HCT116 (cell line): ENCODE results near the gene AURKA. TPM values are rescaled to one million over a fixed set of nuclear protein-coding genes. Genes with fewer than 3 reads are reported as not detected.

Experiments used
- ATAC-seq: fragments of 200-7000 bp; cut with Tn5 transposase; 2 replicates; pipeline ENCODE4 v1.9.1; 2020; ENCODE audit warnings: mild to moderate bottlenecking, moderate library complexity
- BruUV-seq: library from RNA; stranded (reverse); fragments of 400-500 nt; replicated peaks from 2 replicates; lab custom pipeline; 2021; lab: Mats Ljungman, UMichigan
- CTCF ChIA-PET: fragments of 300-600 bp; sonication (Branson Sonifier 250); formaldehyde crosslinking; loops from one replicate; lab custom pipeline; 2021; ENCODE audit warnings: antibody characterized with exemption; lab: Charles Lee
- POLR2A ChIA-PET: fragments of 300-600, 350-600 bp; sonication (Branson Sonifier 250); formaldehyde crosslinking; loops from one replicate; lab custom pipeline; 2021; ENCODE audit warnings: antibody characterized with exemption; lab: Charles Lee
- RAD21 ChIA-PET, 2 experiments: fragments of 300-600 bp; sonication (Branson Sonifier 250); formaldehyde crosslinking; loops; one replicate each; lab custom pipeline; 2023; ENCODE audit warnings: low total read pairs in 2 of 2; ENCODE audit not compliant: uncharacterized antibody in 2 of 2, unreplicated experiment in 2 of 2, low non-redundant PET in 1 of 2; lab: Charles Lee
- DNase-seq: peaks from one replicate; pipeline ENCODE4 v3.0.0-alpha.2; 2010; ENCODE audit warnings: low read depth, low spot score
- H2AFZ ChIP-seq: fragments of 200-600 bp; shearing (Covaris generic), sonication (generic); 2 replicates; pipeline ENCODE4 v1.6.1; 2017; ENCODE audit warnings: low read depth, mixed run types, mixed read lengths, antibody characterized with exemption, low read length; ENCODE audit not compliant: poor library complexity, severe bottlenecking
- H3K27ac ChIP-seq: 2 replicates; pipeline ENCODE4 v1.5.1; 2012; ENCODE audit warnings: low read depth, low read length
- H3K27me3 ChIP-seq: fragments of 200-600 bp; sonication (generic); 2 replicates; pipeline ENCODE4 v1.6.1; 2016; ENCODE audit warnings: mixed run types, low read length, mixed read lengths; ENCODE audit not compliant: insufficient read depth
- H3K36me3 ChIP-seq, 2 experiments: fragments of 200-500 bp in 1 of 2; fragments of 200-600 bp in 1 of 2; sonication (Bioruptor generic) in 1 of 2; sonication (generic) in 1 of 2; 2 replicates each; pipeline versions ENCODE4 v1.5.1 to v1.6.1; 2014 to 2016; ENCODE audit warnings: low read length in 2 of 2, inconsistent platforms in 1 of 2, mixed read lengths in 1 of 2, mixed run types in 1 of 2; ENCODE audit not compliant: insufficient read depth in 2 of 2, control insufficient read depth in 1 of 2
- H3K4me1 ChIP-seq, 2 experiments: fragments of 200-600 bp in 1 of 2; sonication (generic) in 1 of 2; 2 replicates each; pipeline versions ENCODE4 v1.5.1 to v1.6.1; 2012 to 2017; ENCODE audit warnings: low read length in 2 of 2, inconsistent platforms in 1 of 2, mild to moderate bottlenecking in 1 of 2, mixed read lengths in 1 of 2, mixed run types in 1 of 2, moderate library complexity in 1 of 2; ENCODE audit not compliant: insufficient read depth in 2 of 2, control insufficient read depth in 1 of 2
- H3K4me2 ChIP-seq: fragments of 200-600 bp; sonication (generic); 2 replicates; pipeline ENCODE4 v1.6.1; 2017; ENCODE audit warnings: mixed run types, low read length, mixed read lengths
- H3K4me3 ChIP-seq, 2 experiments: fragments of 200-600 bp in 1 of 2; sonication (generic) in 1 of 2; replicated peaks in 1 of 2; 2 replicates each; pipeline ENCODE4 v1.5.1; 2011 to 2016; ENCODE audit warnings: low read length in 2 of 2, control low read depth in 1 of 2, low read depth in 1 of 2, mild to moderate bottlenecking in 1 of 2, mixed read lengths in 1 of 2, mixed run types in 1 of 2
- H3K79me2 ChIP-seq: fragments of 200-600 bp; sonication (generic); 2 replicates; pipeline ENCODE4 v1.6.1; 2017; ENCODE audit warnings: mild to moderate bottlenecking, mixed run types, low read length, moderate library complexity, mixed read lengths; ENCODE audit not compliant: insufficient read depth
- H3K9ac ChIP-seq: fragments of 200-600 bp; sonication (generic); 2 replicates; pipeline ENCODE4 v1.6.1; 2016; ENCODE audit warnings: low read length, mixed read lengths
- H3K9me2 ChIP-seq: fragments of 200-600 bp; sonication (generic), shearing (Covaris generic); 2 replicates; pipeline ENCODE4 v1.6.1; 2017; ENCODE audit warnings: mixed run types, mild to moderate bottlenecking, moderate library complexity; ENCODE audit not compliant: insufficient read depth
- H3K9me3 ChIP-seq, 2 experiments: fragments of 200-500 bp in 1 of 2; fragments of 200-600 bp in 1 of 2; sonication (Bioruptor generic) in 1 of 2; sonication (generic) in 1 of 2; 2 replicates each; pipeline ENCODE4 v1.6.1; 2014 to 2017; ENCODE audit warnings: low read length in 2 of 2, mixed read lengths in 2 of 2, inconsistent platforms in 1 of 2, low read depth in 1 of 2, mild to moderate bottlenecking in 1 of 2, mixed run types in 1 of 2, moderate library complexity in 1 of 2; ENCODE audit not compliant: control insufficient read depth in 1 of 2, insufficient read depth in 1 of 2
- H4K20me1 ChIP-seq: fragments of 200-600 bp; sonication (generic), shearing (Covaris generic); 2 replicates; pipeline ENCODE4 v1.6.1; 2017; ENCODE audit warnings: mixed run types, mild to moderate bottlenecking, moderate library complexity; ENCODE audit not compliant: insufficient read depth
- ELF1 ChIP-seq: IDR thresholded peaks from 2 replicates; pipeline ENCODE4 v1.6.1; 2012; ENCODE audit warnings: low read depth, borderline replicate concordance
- FOSL1 ChIP-seq: IDR thresholded peaks from 2 replicates; pipeline ENCODE4 v1.6.1; 2012; ENCODE audit warnings: low read depth
- MAX ChIP-seq: IDR thresholded peaks from 2 replicates; pipeline ENCODE4 v1.6.1; 2012
- SP1 ChIP-seq: IDR thresholded peaks from 2 replicates; pipeline ENCODE4 v1.6.1; 2012; ENCODE audit warnings: low read depth
- SRF ChIP-seq: IDR thresholded peaks from 2 replicates; pipeline ENCODE4 v1.6.1; 2012; ENCODE audit warnings: low read depth
- YY1 ChIP-seq: IDR thresholded peaks from 2 replicates; pipeline ENCODE4 v1.6.1; 2011; ENCODE audit warnings: low read length, low read depth, moderate library complexity, mild to moderate bottlenecking; ENCODE audit not compliant: insufficient replicate concordance; ENCODE audit errors: extremely low read depth
- ZNF274 ChIP-seq: fragments of 200-500 bp; sonication (Bioruptor generic); IDR thresholded peaks from 2 replicates; pipeline ENCODE4 v1.6.1; 2014; ENCODE audit warnings: mild to moderate bottlenecking, low read depth, low read length, inconsistent platforms
- intact Hi-C: fragments of 100-400 bp; cut with micrococcal nuclease; formaldehyde crosslinking; loops from 2 replicates; pipeline ENCODE4 v1.10.0; 2022
- total RNA-seq: library from RNA; stranded (reverse); gene quantifications from one replicate; pipeline ENCODE4 v1.2.1, GENCODE V29; 2021; ENCODE audit not compliant: unreplicated experiment
- TF ChIP-seq, protein P1 (sequence below): IDR thresholded peaks from 2 replicates; pipeline ENCODE4 v1.6.1; 2012

Gene AURKA
- total RNA-seq, 1 experiment from 2014 or later: 80.1 TPM

DNA sequence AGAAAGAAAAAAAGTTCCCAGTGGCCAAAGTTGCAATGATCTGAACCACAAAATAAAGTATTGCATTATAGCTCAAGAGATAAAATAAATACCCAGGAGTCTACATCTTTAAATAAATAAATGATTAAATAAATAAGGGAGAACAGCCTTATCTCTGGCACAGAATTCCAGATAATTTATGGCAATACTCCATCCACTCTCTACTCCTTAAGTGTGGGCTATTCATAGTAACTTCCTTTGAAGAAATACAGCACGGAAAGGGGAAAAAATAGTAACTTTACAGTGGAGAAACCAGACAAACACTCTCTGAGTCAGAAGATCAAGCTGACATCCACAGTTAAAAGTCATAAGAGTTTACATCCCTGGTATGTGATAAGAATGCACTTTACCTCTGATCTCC is 11.6 kb downstream of the AURKA start:
- H4K20me1 ChIP-seq: no peaks in the 10 kb centered on the region
- no peak for DNase-seq
- no peak overlapping the region for H3K9ac ChIP-seq
- H3K4me2 ChIP-seq: no peak overlapping the region
- H3K27me3 ChIP-seq: no peaks in the 10 kb centered on the region
- ATAC-seq: no peak
- H3K9me3 ChIP-seq: no peaks in the 10 kb centered on the region
- POLR2A ChIA-PET: interaction anchor here (2.0 kb wide), 1 partner anchor 12 kb away, joined by 8 read pairs; the partner anchor contains the start of genes AURKA and CSTF1
- H3K4me3 ChIP-seq: no peak overlapping the region
- TF ChIP-seq, protein P1, sequence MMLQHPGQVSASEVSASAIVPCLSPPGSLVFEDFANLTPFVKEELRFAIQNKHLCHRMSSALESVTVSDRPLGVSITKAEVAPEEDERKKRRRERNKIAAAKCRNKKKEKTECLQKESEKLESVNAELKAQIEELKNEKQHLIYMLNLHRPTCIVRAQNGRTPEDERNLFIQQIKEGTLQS: no peak
- TF ChIP-seq SRF (no peak), YY1 (no peak), SP1 (no peak), ZNF274 (no peak)
- no TSS peak for BruUV-seq
- intact Hi-C loops: no loop called here
- H3K27ac ChIP-seq: no peak overlapping the region
- H3K36me3 ChIP-seq: peaks cover 48 to 50% of the 10 kb centered on the region in 2 experiments
- H2AFZ ChIP-seq: no peak overlapping the region
- H3K4me1 ChIP-seq: no peaks in the 10 kb centered on the region
- CTCF ChIA-PET: no interaction called here
- RAD21 ChIA-PET: no interaction called here
- H3K79me2 ChIP-seq: peaks cover 94% of the 10 kb centered on the region
- H3K9me2 ChIP-seq: no peaks in the 10 kb centered on the region

- RAD21 ChIA-PET: no interaction called here
- BruUV-seq: no TSS peak
- Histone ChIP-seq H3K9ac (no peak overlapping the region), H3K9me3 (no peaks in the 10 kb centered on the region), H3K4me1 (no peaks in the 10 kb centered on the region), H3K4me3 (no peak overlapping the region), H3K9me2 (no peaks in the 10 kb centered on the region), H3K27ac (no peak overlapping the region), H3K36me3 (peaks cover 41 to 45% of the 10 kb centered on the region in 2 experiments), H3K79me2 (peaks cover 94% of the 10 kb centered on the region), H2AFZ (no peak overlapping the region), H3K27me3 (no peaks in the 10 kb centered on the region), H4K20me1 (no peaks in the 10 kb centered on the region), H3K4me2 (no peak overlapping the region)
- DNase-seq (no peak), ATAC-seq (no peak)
- POLR2A ChIA-PET: no interaction called here
- TF ChIP-seq ELF1 (no peak), MAX (no peak), FOSL1 (no peak), SP1 (no peak)
- CTCF ChIA-PET: no interaction called here
- intact Hi-C loops: no loop called here
These were observed 13.6 kb downstream of the AURKA start for GRCh38 chr20:56378386-56378785.
